Astrocyte of the spinal cord (primary cell): ENCODE data around the gene R3HDM4.

Experiments
- DNase-seq: peaks from one replicate; pipeline ENCODE4 v3.0.0; 2011; ENCODE audit warnings: low read depth, low spot score
- H3K4me3 ChIP-seq: 2 replicates; pipeline ENCODE4 v1.5.1; 2011; ENCODE audit warnings: low read depth, mild to moderate bottlenecking, low read length, moderate library complexity
- in situ Hi-C: cut with HindIII; loops from 2 replicates; pipeline ENCODE4 v1.10.0; 2017; ENCODE audit warnings: low sequenced_read_pairs
- TF ChIP-seq, protein P1 (sequence below): IDR thresholded peaks from 2 replicates; pipeline ENCODE4 v1.5.1; 2012; ENCODE audit warnings: low read depth, mild to moderate bottlenecking, low read length, inconsistent platforms

R3HDM4 gene

DNA sequence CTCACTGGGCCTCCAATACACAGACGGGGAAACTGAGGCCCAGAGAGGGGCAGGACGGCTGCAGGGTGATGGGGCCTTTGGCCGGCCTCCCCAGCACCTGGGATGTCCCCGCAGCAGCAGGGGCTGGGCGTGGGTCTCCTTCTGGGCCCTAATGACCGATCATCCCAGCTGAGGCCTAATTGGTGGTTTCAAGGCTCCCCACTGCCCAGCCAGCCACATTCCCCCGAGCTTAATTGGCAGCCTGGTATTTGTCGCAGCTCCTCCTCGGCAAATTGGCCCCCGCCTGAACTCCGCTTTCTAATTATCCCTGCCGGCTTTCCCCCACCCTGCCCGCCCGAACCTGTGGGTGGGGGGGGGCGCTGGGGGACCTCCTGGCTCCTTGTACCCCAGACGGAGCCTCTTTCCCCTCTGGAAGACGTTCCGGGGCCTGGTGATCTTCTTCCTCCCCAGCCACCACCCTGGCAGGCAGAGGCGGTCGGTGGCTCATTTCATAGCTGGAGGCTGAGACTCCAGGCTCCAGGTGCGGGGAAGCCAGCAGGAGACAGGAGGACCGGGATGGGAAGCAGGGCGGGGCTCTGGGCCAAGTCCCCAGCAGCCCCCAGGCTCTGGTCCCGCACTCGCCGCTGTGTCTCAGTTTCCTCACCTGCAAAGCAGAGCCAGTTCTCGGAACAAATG is 43.9 kb upstream of the R3HDM4 start:
- in situ Hi-C loops, result no loop called here
- TF ChIP-seq, protein P1, sequence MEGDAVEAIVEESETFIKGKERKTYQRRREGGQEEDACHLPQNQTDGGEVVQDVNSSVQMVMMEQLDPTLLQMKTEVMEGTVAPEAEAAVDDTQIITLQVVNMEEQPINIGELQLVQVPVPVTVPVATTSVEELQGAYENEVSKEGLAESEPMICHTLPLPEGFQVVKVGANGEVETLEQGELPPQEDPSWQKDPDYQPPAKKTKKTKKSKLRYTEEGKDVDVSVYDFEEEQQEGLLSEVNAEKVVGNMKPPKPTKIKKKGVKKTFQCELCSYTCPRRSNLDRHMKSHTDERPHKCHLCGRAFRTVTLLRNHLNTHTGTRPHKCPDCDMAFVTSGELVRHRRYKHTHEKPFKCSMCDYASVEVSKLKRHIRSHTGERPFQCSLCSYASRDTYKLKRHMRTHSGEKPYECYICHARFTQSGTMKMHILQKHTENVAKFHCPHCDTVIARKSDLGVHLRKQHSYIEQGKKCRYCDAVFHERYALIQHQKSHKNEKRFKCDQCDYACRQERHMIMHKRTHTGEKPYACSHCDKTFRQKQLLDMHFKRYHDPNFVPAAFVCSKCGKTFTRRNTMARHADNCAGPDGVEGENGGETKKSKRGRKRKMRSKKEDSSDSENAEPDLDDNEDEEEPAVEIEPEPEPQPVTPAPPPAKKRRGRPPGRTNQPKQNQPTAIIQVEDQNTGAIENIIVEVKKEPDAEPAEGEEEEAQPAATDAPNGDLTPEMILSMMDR, result no peak
- H3K4me3 ChIP-seq, result no peak overlapping the region
- no peak for DNase-seq

DNA sequence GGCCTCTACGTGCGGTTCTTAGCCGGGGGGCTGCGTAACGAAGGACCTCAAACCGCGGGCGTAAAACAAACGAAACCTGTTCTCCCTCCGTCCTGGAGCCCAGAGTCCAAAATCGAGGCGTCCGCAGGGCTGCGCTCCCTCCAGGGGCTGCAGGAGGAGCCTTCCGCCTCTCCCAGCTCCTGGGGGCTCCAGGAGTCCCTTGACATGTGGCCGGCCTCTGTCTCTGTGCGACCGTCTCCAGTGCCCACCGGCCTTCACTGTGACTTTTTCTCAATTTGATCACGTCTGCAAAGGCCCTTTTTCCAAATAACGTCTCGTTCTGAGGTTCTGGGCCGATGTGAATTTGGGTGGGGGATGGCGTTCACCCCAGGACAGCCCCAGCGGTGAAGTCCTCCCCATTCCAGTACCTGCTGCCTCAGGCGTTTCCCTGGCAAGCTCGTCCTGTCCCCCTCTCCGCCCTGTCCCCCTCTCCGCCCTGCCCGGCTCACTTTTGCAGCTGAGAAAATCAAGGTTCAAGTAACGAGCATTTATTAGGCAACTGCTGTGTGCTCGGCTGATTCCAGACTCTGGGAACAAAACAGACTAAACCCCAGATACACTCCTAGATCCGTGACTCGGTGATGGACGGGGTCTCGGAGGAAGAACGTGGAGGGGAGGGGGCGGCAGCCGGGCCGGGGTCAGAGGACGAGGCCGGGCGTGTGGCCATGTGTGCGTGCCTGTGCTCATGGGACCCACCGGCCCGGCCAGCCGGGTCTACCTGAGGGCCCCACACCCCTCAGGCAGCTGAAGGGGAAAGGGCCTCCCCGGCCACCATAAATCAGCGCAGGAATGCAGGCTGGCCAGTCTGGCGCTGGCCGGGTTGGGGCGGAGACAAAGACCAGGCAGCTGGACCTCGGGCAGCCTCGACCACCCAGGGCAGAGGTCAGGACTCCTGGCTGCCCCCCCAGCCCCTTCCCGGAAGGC is 43.1 kb upstream of the R3HDM4 start:
- DNase-seq, result no peak
- in situ Hi-C loops, result no loop called here
- TF ChIP-seq, protein P1, result no peak
- H3K4me3 ChIP-seq, result no peak overlapping the region

DNA sequence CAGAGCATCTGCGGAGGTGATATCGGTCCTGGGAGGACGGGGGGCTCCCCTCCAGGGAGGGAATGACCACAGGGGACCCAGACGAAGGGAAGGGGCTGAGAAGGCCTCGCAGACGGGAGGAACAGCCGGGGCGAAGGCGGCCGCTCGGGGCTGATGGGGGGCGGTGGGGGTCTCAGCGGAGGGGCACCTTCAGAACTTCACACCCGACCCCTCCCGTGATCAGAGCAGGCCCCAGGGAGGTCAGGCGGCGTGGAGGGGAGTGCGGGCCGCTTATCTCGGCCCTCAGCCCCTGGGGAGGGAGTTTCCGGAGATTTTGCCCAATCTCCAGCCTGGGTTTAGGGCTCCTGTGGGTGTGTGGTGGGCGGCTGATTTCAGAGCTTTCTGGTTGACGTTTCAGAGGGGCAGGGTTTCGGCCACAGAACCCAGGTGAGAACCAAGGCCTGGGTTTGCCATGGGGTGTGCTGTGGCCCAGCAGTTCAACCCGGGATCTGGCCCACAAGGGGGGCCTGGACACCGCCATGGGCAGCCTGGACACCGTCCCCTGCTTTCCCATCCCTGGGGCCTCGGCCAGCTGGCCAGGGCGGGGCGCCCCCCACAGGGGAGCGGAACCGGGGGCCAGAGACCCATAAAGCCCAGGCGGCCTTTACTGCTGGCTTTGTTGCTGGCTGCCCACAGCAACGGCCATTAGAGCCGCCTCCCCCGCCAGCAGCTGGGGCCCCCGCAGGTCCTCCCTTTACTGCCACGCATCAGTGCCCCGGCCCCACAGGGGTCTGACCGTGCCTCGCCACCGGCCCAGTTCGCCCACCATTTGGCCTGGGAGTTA is 41.9 kb upstream of the R3HDM4 start:
- in situ Hi-C loops, result no loop called here
- H3K4me3 ChIP-seq, result no peak overlapping the region
- TF ChIP-seq, protein P1, result no peak
- no peak for DNase-seq

DNA sequence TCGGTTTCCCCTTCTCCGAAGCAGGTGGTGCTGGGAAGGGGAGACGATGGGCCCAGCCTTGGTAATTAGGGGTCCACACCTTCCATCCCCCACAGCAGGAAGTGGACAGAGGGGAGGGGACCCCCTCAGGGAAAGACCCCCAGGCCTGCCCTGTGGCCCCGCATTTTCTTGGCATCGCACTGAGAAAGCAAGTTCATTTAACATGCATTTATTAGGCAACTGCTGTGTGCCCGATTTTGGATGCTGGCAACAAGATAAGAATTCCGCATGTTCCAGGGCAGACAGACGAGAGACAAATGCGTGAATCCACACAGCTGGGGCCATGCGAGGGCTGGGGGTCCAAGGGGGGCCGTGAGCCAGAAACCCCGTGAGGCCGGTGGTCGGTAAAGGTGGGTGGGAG is 41.3 kb upstream of the R3HDM4 start:
- H3K4me3 ChIP-seq, result no peak overlapping the region
- in situ Hi-C loops, result no loop called here
- DNase-seq, result no peak
- TF ChIP-seq, protein P1, result no peak

DNA sequence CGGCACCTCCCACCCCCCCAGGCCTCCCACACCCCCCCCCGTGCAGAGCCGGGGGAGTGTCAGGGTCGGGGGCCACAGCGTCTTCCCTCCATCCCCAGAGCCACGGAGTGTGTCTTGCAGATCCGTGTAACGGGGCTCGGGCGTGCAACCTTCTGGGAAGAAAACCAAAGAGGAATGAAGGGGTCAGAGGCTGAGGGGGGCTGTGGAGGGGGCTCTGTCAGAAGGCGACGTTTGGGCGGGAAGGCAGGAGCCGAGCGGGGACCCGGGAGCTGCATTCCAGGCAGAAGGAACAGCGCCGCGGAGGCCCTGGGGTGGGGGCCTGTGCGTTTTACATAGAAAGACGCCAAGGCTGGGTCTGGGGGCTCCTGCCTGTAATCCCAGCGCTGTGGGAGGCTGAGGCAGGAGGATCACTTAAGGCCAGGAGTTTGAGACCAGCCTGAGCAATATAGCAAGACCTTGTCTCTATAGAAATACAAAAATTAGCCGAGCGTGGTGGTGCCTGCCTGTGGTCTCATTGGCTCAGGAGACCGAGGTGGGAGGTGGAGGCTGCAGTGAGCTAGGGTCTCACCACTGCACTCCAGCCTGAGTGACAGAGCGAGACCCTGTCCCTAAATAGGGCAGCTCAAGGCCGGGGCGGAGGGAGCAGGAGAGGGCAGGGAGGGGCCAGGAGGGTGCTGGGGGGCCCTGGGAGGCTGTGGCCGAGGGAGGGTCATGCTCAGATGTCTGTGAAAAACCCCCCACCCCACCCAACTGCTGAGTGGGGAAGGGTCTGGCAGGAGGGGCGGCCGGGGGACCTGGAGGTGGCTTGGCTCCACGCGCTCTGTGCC is 40.6 kb upstream of the R3HDM4 start:
- DNase-seq, result no peak
- TF ChIP-seq, protein P1, result no peak
- H3K4me3 ChIP-seq, result no peak overlapping the region
- in situ Hi-C loops, result no loop called here
